ENCODE results near the gene TESPA1.

TESPA1 gene

DNA sequence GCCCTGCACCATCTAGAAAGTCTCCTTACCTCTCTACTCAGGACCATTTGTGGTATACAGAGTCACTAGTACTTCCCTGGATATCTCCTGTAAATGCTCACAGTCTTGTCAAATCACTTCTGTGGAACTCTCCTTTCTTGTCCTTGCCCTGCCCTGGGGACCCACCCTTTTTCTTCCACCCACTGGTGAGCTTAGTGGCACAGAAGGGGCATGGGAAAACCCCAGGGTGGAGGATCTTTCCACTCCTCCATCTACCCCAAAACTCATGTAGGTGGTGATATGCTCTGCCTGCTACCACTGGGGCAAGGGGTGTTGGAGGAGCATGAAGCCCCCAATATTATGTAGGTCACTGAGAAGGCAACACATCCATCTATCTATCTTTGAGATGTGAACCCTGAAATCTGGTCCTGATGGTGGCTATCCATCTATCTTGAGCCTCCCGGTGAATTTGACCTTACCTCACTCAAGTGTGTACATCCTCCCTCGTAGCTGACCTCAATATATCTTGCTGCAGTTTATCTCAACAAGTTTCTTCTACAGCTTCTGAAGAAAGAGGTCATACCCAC, 943 bp downstream of the TESPA1 start:
- no peak overlapping the region for H3K27ac ChIP-seq
- no peak for TF ChIP-seq ZFX (IDR thresholded peaks at IDR 0.05; ENCODE audit: borderline replicate concordance)
- TF ChIP-seq, protein P1, sequence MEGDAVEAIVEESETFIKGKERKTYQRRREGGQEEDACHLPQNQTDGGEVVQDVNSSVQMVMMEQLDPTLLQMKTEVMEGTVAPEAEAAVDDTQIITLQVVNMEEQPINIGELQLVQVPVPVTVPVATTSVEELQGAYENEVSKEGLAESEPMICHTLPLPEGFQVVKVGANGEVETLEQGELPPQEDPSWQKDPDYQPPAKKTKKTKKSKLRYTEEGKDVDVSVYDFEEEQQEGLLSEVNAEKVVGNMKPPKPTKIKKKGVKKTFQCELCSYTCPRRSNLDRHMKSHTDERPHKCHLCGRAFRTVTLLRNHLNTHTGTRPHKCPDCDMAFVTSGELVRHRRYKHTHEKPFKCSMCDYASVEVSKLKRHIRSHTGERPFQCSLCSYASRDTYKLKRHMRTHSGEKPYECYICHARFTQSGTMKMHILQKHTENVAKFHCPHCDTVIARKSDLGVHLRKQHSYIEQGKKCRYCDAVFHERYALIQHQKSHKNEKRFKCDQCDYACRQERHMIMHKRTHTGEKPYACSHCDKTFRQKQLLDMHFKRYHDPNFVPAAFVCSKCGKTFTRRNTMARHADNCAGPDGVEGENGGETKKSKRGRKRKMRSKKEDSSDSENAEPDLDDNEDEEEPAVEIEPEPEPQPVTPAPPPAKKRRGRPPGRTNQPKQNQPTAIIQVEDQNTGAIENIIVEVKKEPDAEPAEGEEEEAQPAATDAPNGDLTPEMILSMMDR (IDR thresholded peaks at IDR 0.05) = no peak

DNA sequence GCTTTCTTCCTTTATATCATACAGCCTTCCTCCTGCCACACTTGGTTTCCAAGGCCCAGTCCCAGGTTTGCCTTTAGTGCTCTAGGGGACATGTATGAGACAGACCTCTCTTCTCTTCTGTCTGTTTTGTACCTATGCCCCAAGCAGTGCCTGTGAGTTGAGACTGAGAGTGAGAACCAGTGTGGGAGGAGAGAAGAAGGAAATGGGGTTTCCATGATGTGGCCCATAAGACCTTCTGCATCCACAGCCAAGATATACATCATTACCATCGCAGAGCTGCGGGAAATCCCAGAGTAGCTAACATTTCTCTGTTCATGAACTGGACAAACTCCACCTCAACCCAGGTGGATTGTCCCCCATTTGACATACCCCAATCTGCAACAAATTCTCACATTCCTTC, 2.8 kb downstream of the TESPA1 start:
- H3K27ac ChIP-seq = no peak overlapping the region
- TF ChIP-seq, protein P1 (IDR thresholded peaks at IDR 0.05) = no peak
- no peak for TF ChIP-seq ZFX (IDR thresholded peaks at IDR 0.05; ENCODE audit: borderline replicate concordance)

DNA sequence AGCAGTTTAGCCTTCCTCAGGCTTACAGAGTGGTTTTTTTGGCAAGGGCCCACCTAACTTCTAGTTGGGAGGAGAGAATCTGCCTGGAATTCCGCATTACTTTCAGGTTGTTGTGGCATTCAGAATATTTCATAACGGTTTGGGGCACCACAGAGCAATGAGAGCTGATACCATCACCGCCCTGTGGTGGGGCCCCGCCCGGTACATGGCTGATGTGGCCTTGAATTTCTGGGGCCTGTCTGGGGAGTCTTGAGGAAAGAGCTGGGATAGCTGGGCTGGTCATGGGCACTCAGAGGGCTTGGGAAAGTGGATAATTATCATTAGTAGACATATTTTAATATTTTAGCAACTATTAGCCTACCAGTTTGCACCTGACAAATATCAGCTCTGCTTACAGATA, 4.2 kb downstream of the TESPA1 start:
- TF ChIP-seq, protein P1 (IDR thresholded peaks at IDR 0.05) = no peak
- TF ChIP-seq ZFX (IDR thresholded peaks at IDR 0.05; ENCODE audit: borderline replicate concordance) = no peak
- H3K27ac ChIP-seq = no peak overlapping the region

DNA sequence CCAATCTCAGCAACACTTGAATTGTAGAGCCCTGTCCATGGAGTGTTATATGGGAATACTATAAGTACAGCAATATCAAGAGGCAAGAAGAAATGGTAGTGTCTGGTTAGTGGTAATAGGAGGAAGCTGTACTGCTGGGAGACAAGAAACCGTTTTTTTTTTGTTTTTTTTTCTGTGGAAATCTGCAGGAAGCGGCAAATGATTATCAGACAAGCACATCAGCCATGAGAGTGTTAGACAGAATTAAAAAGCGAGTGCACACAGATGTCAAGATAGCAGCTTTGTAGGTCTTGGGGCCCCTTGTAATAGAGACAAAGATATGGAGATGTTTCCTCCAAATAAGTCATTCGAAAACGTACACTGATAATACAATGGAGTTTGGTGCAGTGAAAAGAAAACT, 6.7 kb downstream of the TESPA1 start:
- no peak overlapping the region for H3K27ac ChIP-seq
- TF ChIP-seq, protein P1 (IDR thresholded peaks at IDR 0.05) = no peak
- no peak for TF ChIP-seq ZFX (IDR thresholded peaks at IDR 0.05; ENCODE audit: borderline replicate concordance)

DNA sequence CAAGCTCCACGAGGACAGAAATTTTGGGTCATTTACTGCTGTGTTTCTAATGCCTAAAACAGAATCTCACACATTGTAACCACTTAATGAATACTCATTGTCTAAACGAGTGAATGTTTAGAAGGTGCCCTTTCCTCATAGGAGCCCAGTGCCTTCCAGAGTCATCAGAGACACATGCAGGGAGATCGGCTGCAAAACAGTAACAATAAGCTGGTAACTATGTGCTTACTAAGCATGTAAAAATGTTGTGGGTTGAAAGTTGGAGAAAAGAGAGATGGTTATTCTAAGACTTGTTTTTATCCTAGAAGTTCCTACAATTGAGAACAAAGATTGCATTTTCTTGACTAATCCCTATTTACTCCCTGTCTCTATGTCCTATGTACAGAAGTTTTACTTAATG, 7.4 kb downstream of the TESPA1 start:
- TF ChIP-seq ZFX (IDR thresholded peaks at IDR 0.05; ENCODE audit: borderline replicate concordance) = no peak
- TF ChIP-seq, protein P1 (IDR thresholded peaks at IDR 0.05) = no peak
- H3K27ac ChIP-seq = no peak overlapping the region

DNA sequence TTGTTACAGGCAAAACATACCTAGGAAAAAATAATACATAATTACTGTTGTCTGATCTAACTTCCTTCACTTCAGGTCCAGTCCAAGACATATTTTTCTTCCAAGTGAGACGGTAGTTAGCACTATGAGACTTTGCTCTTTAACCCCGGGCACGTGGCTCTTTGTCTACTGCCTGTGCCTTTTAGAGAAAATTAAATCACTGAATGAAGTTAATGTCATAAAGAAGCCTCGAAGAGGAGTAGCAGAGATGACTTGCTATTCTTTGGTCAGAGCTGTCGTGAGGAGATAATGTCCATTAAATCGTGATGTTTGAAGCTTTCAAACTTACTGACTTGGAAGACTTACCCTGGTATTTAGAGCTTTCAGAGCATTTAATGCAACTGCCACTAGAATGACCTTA, 8.7 kb downstream of the TESPA1 start:
- TF ChIP-seq ZFX (IDR thresholded peaks at IDR 0.05; ENCODE audit: borderline replicate concordance) = no peak
- TF ChIP-seq, protein P1 (IDR thresholded peaks at IDR 0.05) = no peak
- no peak overlapping the region for H3K27ac ChIP-seq

DNA sequence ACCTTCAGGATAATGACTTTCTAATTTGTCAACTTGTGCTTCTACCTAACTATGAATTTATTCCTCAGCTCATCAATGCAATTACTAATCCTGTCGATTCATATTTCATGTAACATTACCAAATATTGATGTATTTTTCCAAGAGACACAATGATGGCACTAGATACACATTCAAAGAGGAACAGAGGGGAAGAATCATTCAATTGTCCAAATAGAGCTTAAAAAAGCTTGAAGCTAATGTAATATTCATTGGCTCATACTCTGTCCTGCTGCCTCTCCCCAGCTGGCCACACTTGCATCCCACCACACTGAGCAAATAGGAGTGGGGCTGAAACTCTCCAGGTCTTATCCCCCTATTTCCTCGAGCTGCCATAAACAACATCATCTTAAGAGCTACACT, 9.3 kb downstream of the TESPA1 start:
- H3K27ac ChIP-seq = no peak overlapping the region
- TF ChIP-seq, protein P1 (IDR thresholded peaks at IDR 0.05) = no peak
- no peak for TF ChIP-seq ZFX (IDR thresholded peaks at IDR 0.05; ENCODE audit: borderline replicate concordance)

Measured in 22Rv1 (cell line).